ENCODE results near the gene ZXDC.

The ZXDC gene

DNA sequence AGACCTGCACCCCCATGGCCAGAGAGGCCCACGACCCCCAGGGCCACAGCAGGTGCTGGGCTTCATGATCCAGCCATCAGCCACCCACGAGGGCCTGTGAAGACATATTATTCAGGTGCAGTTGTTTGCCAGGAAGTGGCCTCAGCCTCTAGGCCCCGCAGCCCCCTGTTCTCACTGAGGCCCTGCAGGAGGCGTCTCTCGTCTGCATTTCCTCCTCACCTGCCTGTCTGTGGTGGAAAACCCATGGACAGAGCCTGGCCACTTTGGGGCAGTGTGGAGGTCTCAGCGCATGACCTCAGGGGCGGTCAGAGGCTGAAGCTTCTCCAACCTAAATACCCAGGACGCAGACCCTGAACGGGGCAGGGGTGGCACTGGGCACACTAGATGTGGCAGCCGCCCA lies 23.2 kb upstream of the ZXDC start:
- TF ChIP-seq, protein P1, sequence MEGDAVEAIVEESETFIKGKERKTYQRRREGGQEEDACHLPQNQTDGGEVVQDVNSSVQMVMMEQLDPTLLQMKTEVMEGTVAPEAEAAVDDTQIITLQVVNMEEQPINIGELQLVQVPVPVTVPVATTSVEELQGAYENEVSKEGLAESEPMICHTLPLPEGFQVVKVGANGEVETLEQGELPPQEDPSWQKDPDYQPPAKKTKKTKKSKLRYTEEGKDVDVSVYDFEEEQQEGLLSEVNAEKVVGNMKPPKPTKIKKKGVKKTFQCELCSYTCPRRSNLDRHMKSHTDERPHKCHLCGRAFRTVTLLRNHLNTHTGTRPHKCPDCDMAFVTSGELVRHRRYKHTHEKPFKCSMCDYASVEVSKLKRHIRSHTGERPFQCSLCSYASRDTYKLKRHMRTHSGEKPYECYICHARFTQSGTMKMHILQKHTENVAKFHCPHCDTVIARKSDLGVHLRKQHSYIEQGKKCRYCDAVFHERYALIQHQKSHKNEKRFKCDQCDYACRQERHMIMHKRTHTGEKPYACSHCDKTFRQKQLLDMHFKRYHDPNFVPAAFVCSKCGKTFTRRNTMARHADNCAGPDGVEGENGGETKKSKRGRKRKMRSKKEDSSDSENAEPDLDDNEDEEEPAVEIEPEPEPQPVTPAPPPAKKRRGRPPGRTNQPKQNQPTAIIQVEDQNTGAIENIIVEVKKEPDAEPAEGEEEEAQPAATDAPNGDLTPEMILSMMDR (IDR thresholded peaks at IDR 0.05) = no peak

- TF ChIP-seq, protein P1 (IDR thresholded peaks at IDR 0.05) = no peak
Measured at GRCh38 chr3:126498461-126498860, 22.8 kb upstream of the ZXDC start.

- TF ChIP-seq, protein P1 (IDR thresholded peaks at IDR 0.05) = no peak
Measured at GRCh38 chr3:126497956-126498355, 22.3 kb upstream of the ZXDC start.

DNA sequence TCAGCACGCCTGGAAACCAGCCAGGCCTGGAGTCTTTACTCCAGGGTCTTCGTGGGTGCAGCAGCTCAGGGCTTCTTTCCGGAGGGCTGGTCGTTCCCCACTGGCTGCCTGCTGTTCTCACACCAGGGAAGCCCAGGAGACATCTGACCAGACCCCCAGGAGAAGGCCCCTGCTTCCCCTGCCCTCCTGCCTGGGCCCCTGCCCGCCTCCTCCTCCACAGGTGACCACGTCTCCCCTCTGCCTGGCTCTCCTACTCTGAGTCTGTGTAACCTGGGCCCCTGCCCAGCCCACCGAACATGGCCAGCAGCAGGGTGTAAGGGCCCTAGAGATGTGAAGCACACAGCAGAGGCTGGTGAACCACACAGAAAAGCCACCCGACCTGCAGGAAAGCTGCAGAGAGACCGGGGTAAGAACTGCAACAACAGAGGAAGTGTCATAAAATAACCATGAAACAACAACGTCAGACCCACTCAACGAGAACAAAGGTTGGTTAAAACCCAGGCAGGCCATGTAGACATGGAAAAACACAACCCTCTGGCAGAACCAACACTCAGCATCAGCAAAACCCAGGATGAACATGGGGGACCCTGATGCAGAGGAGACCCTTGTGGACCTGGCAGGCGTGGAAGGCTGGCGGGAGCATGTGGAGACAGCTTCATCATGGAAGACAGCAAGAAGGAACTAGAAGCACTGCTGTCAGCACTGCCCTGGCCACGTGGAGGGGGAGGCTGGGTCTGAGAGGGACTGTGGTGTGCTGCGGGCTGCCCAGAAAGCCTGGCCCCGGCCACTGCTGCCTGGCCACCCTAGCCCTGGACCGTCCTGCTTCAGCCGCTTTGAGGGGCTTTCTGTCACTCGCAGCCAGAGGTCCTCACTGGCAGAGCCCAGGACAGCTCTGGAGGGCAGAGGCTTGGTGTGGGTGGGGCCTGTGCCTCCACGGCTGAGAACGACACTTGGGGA lies 21.5 kb upstream of the ZXDC start:
- TF ChIP-seq, protein P1 (IDR thresholded peaks at IDR 0.05) = no peak

DNA sequence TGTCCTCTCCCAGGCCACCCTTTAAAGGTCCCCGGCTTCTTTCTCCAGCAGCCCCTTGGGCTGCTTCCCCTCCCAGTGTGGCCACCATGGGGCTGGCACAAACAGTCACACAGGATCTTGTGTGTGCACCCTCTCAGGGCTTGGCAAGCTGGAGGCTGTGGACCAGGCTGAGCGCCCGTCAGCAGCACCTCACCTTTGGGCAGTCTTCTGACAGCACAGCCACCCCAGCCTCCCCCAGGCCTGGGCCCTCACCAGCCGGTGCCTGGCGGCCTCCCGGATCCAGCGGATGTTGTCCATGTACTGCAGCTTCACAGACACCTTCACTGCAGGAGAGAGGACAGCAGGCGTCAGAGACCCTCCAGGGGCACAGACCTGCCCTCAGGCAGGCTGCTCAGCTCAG lies 20.1 kb upstream of the ZXDC start:
- TF ChIP-seq, protein P1 (IDR thresholded peaks at IDR 0.05) = no peak

DNA sequence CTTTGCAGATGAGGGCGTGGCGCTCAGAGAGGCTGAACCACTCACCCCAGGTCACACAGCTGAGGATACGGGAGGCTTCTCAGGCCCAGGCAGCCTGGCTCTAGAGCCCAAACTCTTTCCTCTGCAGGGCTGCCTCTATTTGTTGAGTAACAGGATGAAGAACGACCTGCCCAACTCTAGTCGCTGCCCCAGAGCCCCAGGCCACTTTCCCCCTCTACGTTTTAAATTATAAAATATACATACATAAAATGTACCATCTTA lies 19.2 kb upstream of the ZXDC start:
- TF ChIP-seq, protein P1 (IDR thresholded peaks at IDR 0.05) = no peak

- TF ChIP-seq, protein P1 (IDR thresholded peaks at IDR 0.05) = no peak
Measured at GRCh38 chr3:126494204-126494969, 18.7 kb upstream of the ZXDC start.
